ENCODE data around the gene LIX1. TPM values are rescaled to one million over a fixed set of nuclear protein-coding genes. Genes with fewer than 3 reads are reported as not detected.

LIX1 gene
- polyA plus RNA-seq, 1 donor from 2014 or later = 1.9 TPM

DNA sequence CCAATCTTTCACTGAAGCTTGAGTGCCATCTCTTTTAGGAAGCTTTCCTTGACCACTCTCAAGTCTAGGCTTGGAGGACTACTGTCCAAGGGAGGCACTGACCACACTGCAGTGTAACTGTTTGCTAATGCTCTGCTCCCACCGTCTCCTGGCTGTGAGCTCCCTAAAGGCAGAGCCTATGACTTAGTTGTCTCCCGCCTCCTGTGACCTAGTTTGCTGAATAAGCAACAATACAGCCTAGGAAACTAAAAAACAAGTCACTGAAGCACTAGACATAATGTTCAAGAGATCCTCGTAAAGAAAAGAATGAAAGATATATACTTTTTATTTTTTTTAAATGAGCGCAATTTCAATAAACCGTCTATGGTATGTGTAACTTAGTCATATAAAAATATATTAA is 31.4 kb downstream of the LIX1 start:
- Histone ChIP-seq H3K36me3 (ENCODE audit: insufficient read depth, low read length) (no peaks in the 10 kb centered on the region), H3K4me2 (ENCODE audit: low read length) (no peak overlapping the region)
- no peak for TF ChIP-seq EP300 (conservative IDR thresholded peaks at IDR 0.05; ENCODE audit: poor library complexity, severe bottlenecking)

GRCh38 chr5:97107318-97107717 is 35.1 kb downstream of the LIX1 start:
- no peaks in the 10 kb centered on the region for H3K36me3 ChIP-seq (ENCODE audit: insufficient read depth, low read length)
- no peak for TF ChIP-seq EP300 (conservative IDR thresholded peaks at IDR 0.05; ENCODE audit: poor library complexity, severe bottlenecking)
- no peak for TF ChIP-seq TAF1 (IDR thresholded peaks at IDR 0.05; ENCODE audit: low read depth)
- TF ChIP-seq, protein P1, sequence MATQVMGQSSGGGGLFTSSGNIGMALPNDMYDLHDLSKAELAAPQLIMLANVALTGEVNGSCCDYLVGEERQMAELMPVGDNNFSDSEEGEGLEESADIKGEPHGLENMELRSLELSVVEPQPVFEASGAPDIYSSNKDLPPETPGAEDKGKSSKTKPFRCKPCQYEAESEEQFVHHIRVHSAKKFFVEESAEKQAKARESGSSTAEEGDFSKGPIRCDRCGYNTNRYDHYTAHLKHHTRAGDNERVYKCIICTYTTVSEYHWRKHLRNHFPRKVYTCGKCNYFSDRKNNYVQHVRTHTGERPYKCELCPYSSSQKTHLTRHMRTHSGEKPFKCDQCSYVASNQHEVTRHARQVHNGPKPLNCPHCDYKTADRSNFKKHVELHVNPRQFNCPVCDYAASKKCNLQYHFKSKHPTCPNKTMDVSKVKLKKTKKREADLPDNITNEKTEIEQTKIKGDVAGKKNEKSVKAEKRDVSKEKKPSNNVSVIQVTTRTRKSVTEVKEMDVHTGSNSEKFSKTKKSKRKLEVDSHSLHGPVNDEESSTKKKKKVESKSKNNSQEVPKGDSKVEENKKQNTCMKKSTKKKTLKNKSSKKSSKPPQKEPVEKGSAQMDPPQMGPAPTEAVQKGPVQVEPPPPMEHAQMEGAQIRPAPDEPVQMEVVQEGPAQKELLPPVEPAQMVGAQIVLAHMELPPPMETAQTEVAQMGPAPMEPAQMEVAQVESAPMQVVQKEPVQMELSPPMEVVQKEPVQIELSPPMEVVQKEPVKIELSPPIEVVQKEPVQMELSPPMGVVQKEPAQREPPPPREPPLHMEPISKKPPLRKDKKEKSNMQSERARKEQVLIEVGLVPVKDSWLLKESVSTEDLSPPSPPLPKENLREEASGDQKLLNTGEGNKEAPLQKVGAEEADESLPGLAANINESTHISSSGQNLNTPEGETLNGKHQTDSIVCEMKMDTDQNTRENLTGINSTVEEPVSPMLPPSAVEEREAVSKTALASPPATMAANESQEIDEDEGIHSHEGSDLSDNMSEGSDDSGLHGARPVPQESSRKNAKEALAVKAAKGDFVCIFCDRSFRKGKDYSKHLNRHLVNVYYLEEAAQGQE (IDR thresholded peaks at IDR 0.05; ENCODE audit: borderline replicate concordance) = no peak
- TF ChIP-seq MXI1 (conservative IDR thresholded peaks at IDR 0.05; ENCODE audit: poor library complexity, severe bottlenecking) = no peak
- no peak for TF ChIP-seq CTCF (IDR thresholded peaks at IDR 0.05; ENCODE audit: poor library complexity, severe bottlenecking)
- no peak for TF ChIP-seq SMC3 (conservative IDR thresholded peaks at IDR 0.05; ENCODE audit: poor library complexity)
- TF ChIP-seq RAD21 (conservative IDR thresholded peaks at IDR 0.05) = no peak
- no peak for TF ChIP-seq EZH2 (IDR thresholded peaks at IDR 0.05; ENCODE audit: borderline replicate concordance, insufficient read depth, low read length, poor library complexity, severe bottlenecking)
- no peak for TF ChIP-seq POLR2AphosphoS5 (IDR thresholded peaks at IDR 0.05)

More for the DNA sequence above, 31.4 kb downstream of the LIX1 start:
- no peak overlapping the region for H3K4me3 ChIP-seq (ENCODE audit: low read length)
- no peaks in the 10 kb centered on the region for H3K9me2 ChIP-seq (ENCODE audit: insufficient read depth, low read length)
- no peak overlapping the region for H3K27ac ChIP-seq (ENCODE audit: low read length)
- no peaks in the 10 kb centered on the region for H3F3A ChIP-seq (ENCODE audit: insufficient read depth, low read length, poor library complexity, severe bottlenecking)
- H3K9me3 ChIP-seq (ENCODE audit: low read length) = no peaks in the 10 kb centered on the region
- no peaks in the 10 kb centered on the region for H4K20me1 ChIP-seq (ENCODE audit: insufficient read depth)
- no peaks in the 10 kb centered on the region for H3K79me2 ChIP-seq (replicated peaks; ENCODE audit: insufficient read depth, low read length)
- no peak overlapping the region for H2AFZ ChIP-seq (ENCODE audit: low read depth, low read length)
- no peaks in the 10 kb centered on the region for H3K27me3 ChIP-seq (ENCODE audit: insufficient read depth, low read depth, low read length)
- no peak overlapping the region for H3K9ac ChIP-seq (ENCODE audit: low read length)

DNA sequence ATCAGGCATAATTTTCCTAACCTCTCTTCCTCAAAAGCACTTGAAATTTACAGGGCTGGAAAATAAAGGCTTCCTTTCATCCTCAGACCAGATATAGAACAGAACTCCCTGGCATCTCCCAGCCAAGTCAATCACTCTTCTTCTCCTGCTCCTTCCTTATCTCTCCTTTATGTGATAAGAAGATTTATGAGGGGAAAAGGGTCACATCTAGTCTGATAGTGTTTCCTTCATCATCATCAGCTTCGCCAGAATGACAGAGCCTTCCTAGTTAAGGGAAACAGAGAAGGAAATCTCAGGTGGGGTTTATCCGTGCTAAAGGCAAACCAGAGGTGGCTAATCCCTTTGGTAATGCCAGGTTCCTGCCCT is 36.2 kb downstream of the LIX1 start:
- Histone ChIP-seq H3K36me3 (ENCODE audit: insufficient read depth, low read length) (no peaks in the 10 kb centered on the region), H3K27ac (ENCODE audit: low read length) (no peak overlapping the region), H3K9me3 (ENCODE audit: low read length) (no peaks in the 10 kb centered on the region), H3F3A (ENCODE audit: insufficient read depth, low read length, poor library complexity, severe bottlenecking) (no peaks in the 10 kb centered on the region), H2AFZ (ENCODE audit: low read depth, low read length) (no peak overlapping the region), H3K4me2 (ENCODE audit: low read length) (no peak overlapping the region), H3K27me3 (ENCODE audit: insufficient read depth, low read depth, low read length) (no peaks in the 10 kb centered on the region), H3K79me2 (replicated peaks; ENCODE audit: insufficient read depth, low read length) (no peaks in the 10 kb centered on the region), H3K4me3 (ENCODE audit: low read length) (no peak overlapping the region), H3K9me2 (ENCODE audit: insufficient read depth, low read length) (no peaks in the 10 kb centered on the region), H3K9ac (ENCODE audit: low read length) (no peak overlapping the region), H4K20me1 (ENCODE audit: insufficient read depth) (no peaks in the 10 kb centered on the region)
- TF ChIP-seq EZH2 (IDR thresholded peaks at IDR 0.05; ENCODE audit: borderline replicate concordance, insufficient read depth, low read length, poor library complexity, severe bottlenecking) = no peak
- TF ChIP-seq, protein P1 (IDR thresholded peaks at IDR 0.05; ENCODE audit: borderline replicate concordance) = no peak
- TF ChIP-seq SMC3 (conservative IDR thresholded peaks at IDR 0.05; ENCODE audit: poor library complexity) = no peak
- TF ChIP-seq POLR2AphosphoS5 (IDR thresholded peaks at IDR 0.05) = no peak
- TF ChIP-seq EP300 (conservative IDR thresholded peaks at IDR 0.05; ENCODE audit: poor library complexity, severe bottlenecking) = no peak
- no peak for TF ChIP-seq TAF1 (IDR thresholded peaks at IDR 0.05; ENCODE audit: low read depth)

More at GRCh38 chr5:97107318-97107717, 35.1 kb downstream of the LIX1 start:
- H3K9me3 ChIP-seq (ENCODE audit: low read length) = no peaks in the 10 kb centered on the region
- H3K79me2 ChIP-seq (replicated peaks; ENCODE audit: insufficient read depth, low read length) = no peaks in the 10 kb centered on the region
- no peak overlapping the region for H3K27ac ChIP-seq (ENCODE audit: low read length)
- H3K4me3 ChIP-seq (ENCODE audit: low read length) = no peak overlapping the region
- H4K20me1 ChIP-seq (ENCODE audit: insufficient read depth) = no peaks in the 10 kb centered on the region
- H3K27me3 ChIP-seq (ENCODE audit: insufficient read depth, low read depth, low read length) = no peaks in the 10 kb centered on the region
- no peaks in the 10 kb centered on the region for H3F3A ChIP-seq (ENCODE audit: insufficient read depth, low read length, poor library complexity, severe bottlenecking)
- no peaks in the 10 kb centered on the region for H3K9me2 ChIP-seq (ENCODE audit: insufficient read depth, low read length)
- H2AFZ ChIP-seq (ENCODE audit: low read depth, low read length) = no peak overlapping the region
- no peak overlapping the region for H3K9ac ChIP-seq (ENCODE audit: low read length)
- no peak overlapping the region for H3K4me2 ChIP-seq (ENCODE audit: low read length)

Measured in neural cell (in vitro differentiated cells).